Keratinocyte (primary cell): ENCODE measurements around the gene ADCY7. TPM values are rescaled to one million over a fixed set of nuclear protein-coding genes. Genes with fewer than 3 reads are reported as not detected.

Source experiments
- DNase-seq: peaks from one replicate; pipeline ENCODE4 v3.0.0-alpha.2; 2011; ENCODE audit warnings: low read depth, missing footprints, low spot score
- FAIRE-seq: peaks from 2 replicates; lab custom pipeline; 2011; peaks lifted over from hg19 to GRCh38; lab: Jason Lieb, UNC
- H2AFZ ChIP-seq: 2 replicates; pipeline ENCODE4 v1.6.0; 2012; ENCODE audit warnings: low read length, control low read depth, inconsistent platforms; ENCODE audit not compliant: control insufficient read depth
- H3K27ac ChIP-seq: 2 replicates; pipeline ENCODE4 v1.5.1; 2011; ENCODE audit warnings: low read length; ENCODE audit not compliant: control insufficient read depth, insufficient read depth
- H3K27me3 ChIP-seq: 3 replicates; pipeline ENCODE4 v1.6.0; 2011; ENCODE audit warnings: low read length; ENCODE audit not compliant: control insufficient read depth, insufficient read depth; ENCODE audit errors: extremely low read depth
- H3K36me3 ChIP-seq, 2 experiments: 2 replicates in 1 of 2; 3 replicates in 1 of 2; pipeline ENCODE4 v1.5.1; 2011; ENCODE audit warnings: low read length in 2 of 2, mild to moderate bottlenecking in 1 of 2; ENCODE audit not compliant: control insufficient read depth in 2 of 2, insufficient read depth in 2 of 2; ENCODE audit errors: extremely low read depth in 1 of 2
- H3K4me1 ChIP-seq: 3 replicates; pipeline ENCODE4 v1.5.1; 2011; ENCODE audit warnings: low read length; ENCODE audit not compliant: control insufficient read depth, insufficient read depth; ENCODE audit errors: extremely low read depth
- H3K4me2 ChIP-seq: 3 replicates; pipeline ENCODE4 v1.6.0; 2011; ENCODE audit warnings: low read depth, low read length; ENCODE audit not compliant: control insufficient read depth, insufficient read depth; ENCODE audit errors: extremely low read depth
- H3K4me3 ChIP-seq, 3 experiments: fragments of 200-600 bp in 1 of 3; sonication (generic) in 1 of 3; 2 replicates in 2 of 3; 3 replicates in 1 of 3; pipeline ENCODE4 v1.5.1; 2011 to 2016; ENCODE audit warnings: low read length in 3 of 3, mild to moderate bottlenecking in 3 of 3, control low read depth in 2 of 3, inconsistent platforms in 1 of 3, low read depth in 1 of 3, mixed read lengths in 1 of 3, mixed run types in 1 of 3, moderate library complexity in 1 of 3; ENCODE audit not compliant: control insufficient read depth in 2 of 3, insufficient read depth in 2 of 3; ENCODE audit errors: extremely low read depth in 1 of 3
- H3K79me2 ChIP-seq: 2 replicates; pipeline ENCODE4 v1.6.0; 2012; ENCODE audit warnings: low read length; ENCODE audit not compliant: control insufficient read depth, insufficient read depth
- H3K9ac ChIP-seq: 3 replicates; pipeline ENCODE4 v1.6.0; 2011; ENCODE audit warnings: low read length; ENCODE audit not compliant: control insufficient read depth, insufficient read depth; ENCODE audit errors: extremely low read depth
- H3K9me1 ChIP-seq: 3 replicates; pipeline ENCODE4 v1.6.0; 2011; ENCODE audit warnings: low read length; ENCODE audit not compliant: control insufficient read depth, insufficient read depth; ENCODE audit errors: extremely low read depth
- H3K9me3 ChIP-seq: 2 replicates; pipeline ENCODE4 v1.5.1; 2012; ENCODE audit warnings: low read depth, low read length; ENCODE audit not compliant: control insufficient read depth
- H4K20me1 ChIP-seq: 3 replicates; pipeline ENCODE4 v1.6.0; 2011; ENCODE audit warnings: low read length; ENCODE audit not compliant: control insufficient read depth, insufficient read depth; ENCODE audit errors: extremely low read depth
- CTCF ChIP-seq, 3 experiments: IDR thresholded peaks in 1 of 3; conservative IDR thresholded peaks in 1 of 3; optimal IDR thresholded peaks in 1 of 3; 2 replicates in 2 of 3; 3 replicates in 1 of 3; pipeline versions ENCODE3 to v1.5.1; 2011; ENCODE audit warnings: low read length in 3 of 3, mild to moderate bottlenecking in 3 of 3, moderate library complexity in 2 of 3, control low read depth in 1 of 3, inconsistent platforms in 1 of 3; ENCODE audit not compliant: insufficient read depth in 2 of 3; ENCODE audit errors: extremely low read depth in 1 of 3
- EZH2 ChIP-seq: IDR thresholded peaks from one replicate; pipeline ENCODE4 v1.6.1; 2012; ENCODE audit warnings: inconsistent platforms, mild to moderate bottlenecking, low read length, moderate library complexity
- dilution Hi-C: fragments of 300-500 bp; cut with MboI; formaldehyde crosslinking; loops from one replicate; pipeline ENCODE4 v1.7.0; 2020; ENCODE audit warnings: low sequenced_read_pairs; ENCODE audit not compliant: extremely low pct_ligation_motif_present
- polyA plus RNA-seq, 5 experiments: library from polyadenylated mRNA; depleted of rRNA in 3 of 5; stranded (reverse) in 3 of 5; stranded (forward) in 1 of 5; unstranded in 1 of 5; fragments of >200 nt; gene quantifications; 1 replicate in 1 of 5; 2 replicates in 3 of 5; 3 replicates in 1 of 5; pipeline versions ENCODE4 v1.2.1 to v1.2.3, GENCODE V29; 2011 to 2012; ENCODE audit warnings: missing spikeins in 2 of 5, low read depth in 1 of 5, low replicate concordance in 1 of 5

The ADCY7 gene
- polyA plus RNA-seq, 1 donor (not counting 4 experiments of a cell fraction or from before 2014, with no cell fraction given) = 5.1 TPM

DNA sequence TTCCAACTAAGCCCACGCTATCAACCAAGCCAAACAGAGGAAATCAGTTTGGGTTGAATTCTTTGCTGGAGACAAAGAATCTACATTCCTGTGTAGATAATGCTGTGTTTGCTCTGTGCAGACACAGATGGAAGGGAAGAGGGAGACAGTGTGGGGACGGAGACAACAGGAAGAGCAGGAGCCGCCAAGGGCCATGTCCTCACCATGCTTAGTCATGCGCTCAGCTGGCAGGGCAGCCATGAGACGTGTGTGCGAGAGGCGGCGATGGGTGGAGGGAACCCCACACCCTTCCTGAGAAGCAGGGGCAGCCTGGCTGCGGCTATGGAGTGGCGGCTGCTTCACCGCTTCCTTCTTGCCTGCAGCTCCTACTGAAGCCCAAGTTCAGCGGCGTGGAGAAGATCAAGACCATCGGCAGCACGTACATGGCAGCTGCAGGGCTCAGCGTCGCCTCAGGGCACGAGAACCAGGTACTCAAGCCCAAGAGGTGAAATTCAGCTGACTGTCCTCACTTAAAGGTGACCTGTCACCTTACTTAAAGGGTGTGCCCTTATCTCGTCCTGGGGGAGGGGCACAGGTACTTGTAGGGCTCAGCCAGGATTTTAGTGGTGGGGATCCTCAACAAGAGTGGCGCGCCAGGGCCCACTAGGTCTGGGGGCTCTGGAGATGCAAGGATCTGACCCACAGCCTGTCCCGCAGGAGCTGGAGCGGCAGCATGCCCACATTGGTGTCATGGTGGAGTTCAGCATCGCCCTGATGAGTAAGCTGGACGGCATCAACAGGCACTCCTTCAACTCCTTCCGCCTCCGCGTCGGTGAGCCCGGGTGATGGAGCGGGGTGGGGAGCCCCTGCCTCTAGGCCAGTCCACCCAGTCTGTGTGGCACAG is 47.5 kb downstream of the ADCY7 start:
- Histone ChIP-seq H3K79me2 (no peaks in the 10 kb centered on the region), H4K20me1 (no peaks in the 10 kb centered on the region), H3K9me1 (peaks cover 2% of the 10 kb centered on the region), H3K27ac (no peak overlapping the region), H3K36me3 (peaks cover 25 to 26% of the 10 kb centered on the region in 2 experiments), H2AFZ (no peak overlapping the region), H3K4me3 (no peak overlapping the region), H3K4me2 (no peak overlapping the region), H3K27me3 (no peaks in the 10 kb centered on the region), H3K4me1 (peaks cover 6% of the 10 kb centered on the region), H3K9ac (no peak overlapping the region), H3K9me3 (no peaks in the 10 kb centered on the region)
- dilution Hi-C loops = no loop called here
- DNase-seq (no peak), FAIRE-seq (no peak)
- TF ChIP-seq CTCF (optimal IDR thresholded peaks at IDR 0.05 in 1 of 3, IDR thresholded peaks at IDR 0.05 in 1 of 3, conservative IDR thresholded peaks at IDR 0.05 in 1 of 3; ENCODE audit: extremely low read depth in 1 of 3, insufficient read depth in 2 of 3, low read length in 3 of 3) = no peak
- no peak for TF ChIP-seq EZH2

DNA sequence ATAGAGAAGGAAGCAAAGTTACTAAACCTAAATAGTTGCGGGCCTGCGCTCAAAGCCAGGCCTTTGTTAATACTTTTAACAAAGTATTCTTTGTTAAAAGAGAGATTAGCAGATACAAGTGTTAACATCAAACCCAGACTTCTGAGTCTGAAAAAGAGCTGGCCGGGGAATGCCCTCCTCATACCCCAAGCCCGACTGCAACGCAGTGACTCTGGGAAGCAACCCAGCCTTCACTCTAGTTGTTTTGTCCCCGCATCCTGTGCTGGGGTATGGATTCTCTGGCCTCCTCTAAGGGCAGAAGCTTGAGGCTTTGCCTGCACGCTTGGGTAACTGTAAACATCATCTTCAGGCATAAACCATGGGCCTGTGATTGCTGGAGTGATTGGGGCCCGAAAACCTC is 48.3 kb downstream of the ADCY7 start:
- H3K4me2 ChIP-seq = no peak overlapping the region
- no peak overlapping the region for H3K4me3 ChIP-seq
- H2AFZ ChIP-seq = no peak overlapping the region
- H3K27ac ChIP-seq = no peak overlapping the region
- H3K36me3 ChIP-seq = peaks cover 26 to 30% of the 10 kb centered on the region in 2 experiments
- no peaks in the 10 kb centered on the region for H3K9me3 ChIP-seq
- peaks cover 2% of the 10 kb centered on the region for H3K4me1 ChIP-seq
- peaks cover 2% of the 10 kb centered on the region for H3K9me1 ChIP-seq
- H4K20me1 ChIP-seq = no peaks in the 10 kb centered on the region
- no peak overlapping the region for H3K9ac ChIP-seq
- H3K27me3 ChIP-seq = no peaks in the 10 kb centered on the region
- FAIRE-seq (no peak), DNase-seq (no peak)
- no peak for TF ChIP-seq EZH2
- TF ChIP-seq CTCF (optimal IDR thresholded peaks at IDR 0.05 in 1 of 3, IDR thresholded peaks at IDR 0.05 in 1 of 3, conservative IDR thresholded peaks at IDR 0.05 in 1 of 3; ENCODE audit: extremely low read depth in 1 of 3, insufficient read depth in 2 of 3, low read length in 3 of 3) = no peak
- dilution Hi-C loops = no loop called here
- H3K79me2 ChIP-seq = no peaks in the 10 kb centered on the region
